NCI-H1092 treated with DMSO at 0.1 percent for 48 hours (cell line): Measurements from ENCODE around the gene ATG10.
A peak's percentile ranks its signal among the peaks of the same experiment; 100 is the strongest.
"Not testable (repeated sequence)": the region's sequence is repeated elsewhere in the genome, so short reads cannot be mapped to it uniquely, and the experiment has no call there.

Experiments used
- DNase-seq: peaks from one replicate; lab custom pipeline; 2025; lab: John Stamatoyannopoulos, UW

ATG10 gene

DNA sequence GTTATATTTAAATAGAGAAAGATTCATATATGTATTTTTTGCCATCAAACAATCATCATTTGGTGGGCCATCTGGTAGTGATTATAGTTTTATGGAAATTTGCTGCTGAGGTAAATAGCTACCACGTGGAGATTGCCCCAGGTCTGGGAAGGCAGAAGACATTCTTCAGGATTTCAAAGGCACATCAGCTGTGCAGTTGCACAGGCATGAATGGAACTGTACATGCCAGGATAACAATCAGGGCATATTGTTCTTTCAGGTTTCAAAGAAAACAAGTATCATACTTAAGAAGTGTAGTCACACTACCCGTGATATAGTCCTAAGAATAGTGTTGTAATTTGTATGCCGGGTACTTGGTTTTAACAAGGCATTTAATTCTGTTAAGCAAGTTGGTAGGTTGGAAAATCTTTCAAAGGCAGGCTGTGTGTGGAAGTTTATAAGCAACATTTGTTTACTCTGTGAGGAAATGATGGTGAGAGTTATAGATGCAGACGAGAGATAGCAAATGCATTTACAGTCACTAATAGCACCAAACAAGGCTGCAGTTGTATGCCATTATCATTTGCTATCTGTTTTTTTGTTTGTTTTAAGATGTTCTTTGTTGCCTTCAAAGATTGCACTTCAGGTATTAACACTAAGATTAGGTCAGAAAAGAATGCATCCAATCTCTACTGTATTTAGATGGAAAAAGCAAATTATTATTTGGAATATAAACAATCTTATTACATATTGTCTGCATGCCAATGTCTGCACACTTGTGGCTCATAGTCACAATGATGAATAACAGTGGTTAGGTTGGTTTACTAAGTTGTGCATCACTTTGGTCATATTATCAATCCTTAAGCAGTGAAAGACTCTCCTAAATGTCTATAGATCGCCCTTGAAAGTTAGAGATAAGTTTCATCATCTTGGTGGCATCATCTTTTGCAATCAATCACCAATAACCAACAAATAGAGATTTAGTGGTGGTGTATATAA, 251.1 kb downstream of the ATG10 start:
- no peak for DNase-seq

DNA sequence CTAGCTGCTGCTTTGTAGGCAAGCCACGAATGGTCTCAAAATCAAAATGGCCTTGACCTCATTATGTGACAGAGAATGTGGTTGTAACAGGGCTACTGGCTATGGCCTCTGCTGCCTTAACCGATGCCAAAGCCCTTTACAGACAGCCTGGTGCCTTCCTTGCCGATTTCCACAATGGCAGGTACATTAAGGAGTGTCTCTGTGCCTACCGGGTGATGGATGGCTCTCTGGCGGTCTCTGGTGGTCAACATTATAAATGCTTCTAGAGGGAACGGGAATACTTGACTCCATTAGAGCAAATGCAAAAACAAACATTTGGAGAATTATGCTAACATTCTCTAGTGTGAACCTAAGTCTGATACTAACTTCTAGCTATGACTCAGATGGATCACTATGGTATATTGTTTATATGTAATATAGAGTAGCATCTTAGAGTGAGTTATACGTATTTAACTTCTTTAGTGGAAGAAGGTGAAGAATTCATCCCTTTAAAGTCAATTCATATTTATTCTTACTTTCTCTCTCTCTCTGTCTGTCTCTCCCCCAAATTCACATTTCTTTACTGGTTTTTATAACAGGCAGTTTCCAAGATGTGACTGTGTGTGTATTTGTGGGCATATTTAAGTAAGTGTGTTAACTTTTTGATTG, 253.8 kb downstream of the ATG10 start:
- DNase-seq = peak; percentile 54

DNA sequence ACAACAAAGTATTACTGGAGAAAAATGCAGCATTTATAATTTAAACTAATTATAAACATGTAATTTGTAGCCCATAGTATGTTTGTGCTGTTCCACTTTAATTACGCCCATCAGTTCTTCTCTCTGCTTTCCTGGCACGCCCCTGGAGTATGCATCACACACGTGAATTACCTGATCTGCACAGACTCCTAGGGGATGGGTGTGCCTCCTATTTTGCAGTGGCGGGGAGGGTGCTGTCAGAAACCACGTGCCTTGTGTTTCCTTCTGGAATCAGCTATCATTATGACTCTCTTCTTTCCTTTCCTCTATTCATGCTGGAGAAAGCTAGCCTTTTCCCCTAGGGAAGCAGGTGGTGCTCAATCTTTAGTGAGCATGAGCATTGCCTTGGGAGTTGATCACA, 263.1 kb downstream of the ATG10 start:
- DNase-seq = no peak

DNA sequence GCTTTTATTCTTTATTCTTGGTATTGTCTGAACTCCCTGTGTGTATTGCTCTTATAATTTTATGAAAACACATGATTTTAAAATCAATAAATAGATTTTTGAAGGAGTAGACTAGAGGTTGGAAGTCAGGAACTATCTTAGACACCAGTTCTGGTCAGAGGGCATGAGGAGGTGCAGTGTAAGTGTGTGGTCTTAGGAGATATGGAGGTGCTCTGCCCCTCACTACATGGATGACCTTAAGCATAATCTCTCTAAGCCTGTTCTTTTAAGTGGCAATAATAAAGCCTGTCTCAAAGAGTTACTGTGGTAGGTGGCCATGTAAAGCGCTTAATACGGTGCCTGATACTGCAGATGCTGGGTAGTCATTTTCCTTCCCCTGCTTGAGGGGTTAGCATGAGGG, 272.3 kb downstream of the ATG10 start:
- DNase-seq = no peak

DNA sequence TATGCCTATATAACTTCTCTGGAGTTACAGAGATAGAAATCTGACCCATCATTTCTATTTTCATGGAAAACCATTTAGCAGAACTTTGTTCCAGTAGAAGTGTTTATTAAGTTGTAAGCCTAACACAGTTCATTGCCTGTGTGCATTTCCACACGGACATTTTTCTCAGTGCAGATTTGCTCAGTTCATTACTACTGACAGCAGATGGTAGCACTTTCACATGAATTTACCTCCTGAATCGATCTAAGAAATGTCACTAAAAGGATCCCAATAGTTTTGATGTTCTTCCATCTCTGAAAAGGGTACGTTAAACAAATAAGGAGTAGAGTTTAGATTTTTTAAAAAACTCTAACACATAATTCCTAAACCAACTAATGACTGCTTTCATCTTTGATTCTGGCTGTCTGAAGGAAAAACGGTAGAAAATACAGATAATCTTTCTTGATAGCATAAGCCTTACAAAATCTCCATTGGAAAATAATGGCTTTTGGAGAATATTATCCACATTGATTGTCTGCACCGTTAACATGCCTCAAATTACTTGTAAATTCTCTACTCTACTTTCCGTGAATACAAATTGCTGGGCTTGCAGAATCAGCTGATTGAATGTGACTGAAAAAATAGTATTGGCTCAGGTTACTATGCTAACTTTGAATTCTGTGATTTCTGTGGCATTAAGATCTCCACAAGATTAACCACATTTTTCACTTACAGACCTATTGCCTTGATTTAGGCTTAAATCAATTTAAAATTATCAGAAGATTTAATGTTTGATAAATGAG, 273.2 kb downstream of the ATG10 start:
- no peak for DNase-seq

DNA sequence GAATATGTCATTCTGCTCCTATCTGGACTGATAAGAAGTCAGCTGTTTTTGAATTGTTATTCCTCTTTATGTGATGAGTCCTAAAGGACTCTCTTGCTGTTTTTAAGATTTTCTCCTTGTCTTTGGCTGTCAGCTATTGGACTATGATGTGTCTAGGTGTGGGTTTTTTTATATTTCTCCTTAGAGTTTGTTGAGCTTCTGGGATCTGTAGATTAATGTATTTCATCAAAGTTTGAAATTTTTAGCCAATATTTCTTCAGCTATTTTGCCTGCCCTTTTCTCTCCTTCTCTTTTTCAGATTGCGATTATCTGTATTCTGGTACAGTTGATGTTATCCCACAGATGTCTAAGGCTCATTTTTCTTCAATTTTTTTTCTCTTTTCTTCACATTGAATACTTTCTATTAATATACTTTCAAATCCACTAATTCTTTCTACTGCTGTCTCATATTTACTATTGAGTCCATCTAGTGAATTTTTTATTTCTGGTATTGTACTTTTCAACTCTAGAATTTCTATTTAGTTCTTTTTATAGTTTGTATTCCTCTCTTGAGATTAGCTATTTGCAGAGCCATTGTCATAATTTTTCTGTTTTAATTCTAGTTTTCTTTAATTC, 275.2 kb downstream of the ATG10 start:
- DNase-seq = no peak

DNA sequence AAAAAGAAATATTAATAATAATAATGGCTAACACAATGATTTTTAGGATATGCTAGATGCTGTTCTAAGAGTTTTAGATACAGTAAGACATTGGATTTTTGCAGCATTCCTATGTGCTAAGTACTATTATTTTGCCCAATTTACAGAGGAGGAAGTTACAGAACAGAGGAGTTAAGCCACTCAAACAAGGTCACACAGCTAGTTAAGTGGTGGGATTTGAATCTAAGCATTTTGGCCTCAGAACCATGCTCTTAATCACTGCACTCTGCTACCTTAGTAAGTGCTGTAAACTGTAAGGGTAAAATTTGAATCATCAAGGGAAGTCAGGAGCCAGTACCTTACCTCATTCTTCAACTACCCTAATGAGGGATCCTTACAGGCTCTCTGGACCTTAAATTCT, 280.9 kb downstream of the ATG10 start:
- DNase-seq = no peak

DNA sequence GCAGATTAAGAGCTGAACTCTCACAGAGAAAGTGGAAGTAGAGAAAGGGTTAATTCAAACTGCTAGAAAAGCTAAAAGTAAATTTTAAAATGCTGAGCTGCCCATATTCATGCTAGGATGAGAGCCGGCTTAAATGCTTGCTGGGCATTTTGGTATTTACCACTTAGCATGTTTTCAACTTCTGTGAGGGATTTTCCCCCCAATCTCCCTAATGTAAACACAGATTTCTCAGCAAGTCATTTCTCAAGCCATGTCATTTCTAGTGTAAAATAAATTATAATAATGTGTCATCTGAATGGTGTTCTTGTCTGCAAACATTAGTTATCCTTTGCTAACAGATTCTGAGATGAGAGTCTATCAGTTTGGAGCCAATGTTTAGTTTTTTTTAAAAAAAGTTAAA, 284.0 kb downstream of the ATG10 start:
- no peak for DNase-seq

DNA sequence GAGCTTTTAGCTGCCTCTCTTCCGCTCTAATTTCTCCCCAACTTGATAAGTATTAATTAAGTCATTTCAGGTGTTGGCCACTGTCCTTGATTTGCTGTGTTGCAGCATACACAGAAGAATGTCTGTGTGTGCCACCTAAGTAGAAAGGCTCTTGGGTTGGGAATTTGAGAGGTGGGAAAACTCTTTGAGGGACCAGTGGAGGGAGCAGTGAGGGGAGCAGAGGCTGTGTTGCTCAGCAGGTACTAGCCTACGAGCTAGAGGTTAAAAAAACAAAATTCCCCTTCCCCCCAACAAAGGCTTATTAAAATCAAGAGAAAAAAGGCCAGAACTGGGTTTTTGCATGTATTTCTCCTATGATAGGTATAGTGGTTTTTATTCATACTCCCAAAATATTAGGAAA, 285.4 kb downstream of the ATG10 start:
- DNase-seq = no peak

DNA sequence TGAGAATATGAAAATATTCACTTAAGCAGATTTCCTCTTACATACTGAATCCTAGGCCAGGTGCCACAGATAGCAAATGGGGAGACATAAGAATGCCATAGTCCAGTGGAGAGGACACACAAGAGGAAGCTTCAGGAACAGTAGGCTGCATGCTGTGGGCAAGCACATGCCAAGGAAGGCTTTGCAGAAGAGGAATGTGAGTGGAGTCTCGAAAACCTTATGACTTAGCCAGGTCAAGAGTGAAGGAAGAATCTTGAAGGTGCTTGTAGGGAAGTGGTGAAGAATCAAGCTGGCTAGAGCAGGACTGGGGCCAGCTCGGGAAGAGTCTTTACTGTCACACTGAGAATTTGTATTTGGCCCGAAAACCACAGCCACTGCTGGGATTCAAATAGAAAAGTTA, 285.9 kb downstream of the ATG10 start:
- DNase-seq = no peak

DNA sequence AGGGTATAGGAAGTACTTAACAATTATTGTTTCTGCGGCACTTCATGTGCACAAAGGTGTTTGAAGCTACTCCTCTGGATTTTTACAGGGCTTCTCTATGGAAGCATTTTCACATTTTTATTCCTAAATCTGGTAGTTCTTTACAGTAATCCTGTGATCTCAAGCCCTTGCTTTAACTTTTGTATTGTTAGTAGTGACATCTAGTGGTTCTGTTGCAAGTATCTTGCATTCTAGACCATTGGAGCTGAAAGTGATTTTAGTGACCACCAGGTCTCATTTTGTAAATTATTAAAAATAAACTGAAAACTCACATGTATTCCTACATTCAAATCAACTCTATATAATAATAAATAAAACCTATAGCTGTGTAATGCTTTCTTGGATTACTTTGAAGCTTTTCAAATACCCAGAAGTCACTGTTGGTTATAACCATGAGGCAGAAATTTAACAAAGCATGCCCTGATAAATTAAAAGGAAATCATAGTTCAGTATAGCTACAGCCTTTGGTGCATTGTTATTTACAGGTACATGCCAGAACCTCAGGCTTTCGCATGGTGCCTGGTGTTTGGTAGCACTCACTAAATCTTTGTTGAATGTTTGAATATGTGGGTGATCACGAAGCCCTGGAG, 287.5 kb downstream of the ATG10 start:
- peak; percentile 12 for DNase-seq

DNA sequence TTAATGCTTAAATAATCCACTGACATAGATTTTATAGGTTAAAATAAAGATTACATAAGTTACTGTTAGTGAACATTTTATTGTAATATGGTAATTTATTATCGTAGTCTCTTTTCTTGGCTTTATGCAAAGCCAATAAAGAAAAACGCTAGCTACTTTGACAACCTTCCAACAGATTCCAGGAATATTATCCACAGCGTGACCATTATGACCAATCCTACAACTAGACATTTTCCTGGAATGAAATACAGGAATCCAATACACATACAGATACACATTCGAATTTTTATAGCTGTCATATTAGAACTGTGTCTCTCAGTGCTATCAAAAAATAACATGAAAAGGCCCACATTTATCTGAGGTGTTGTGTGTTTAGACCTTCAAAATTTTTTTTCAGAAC, 293.2 kb downstream of the ATG10 start:
- DNase-seq = no peak

DNA sequence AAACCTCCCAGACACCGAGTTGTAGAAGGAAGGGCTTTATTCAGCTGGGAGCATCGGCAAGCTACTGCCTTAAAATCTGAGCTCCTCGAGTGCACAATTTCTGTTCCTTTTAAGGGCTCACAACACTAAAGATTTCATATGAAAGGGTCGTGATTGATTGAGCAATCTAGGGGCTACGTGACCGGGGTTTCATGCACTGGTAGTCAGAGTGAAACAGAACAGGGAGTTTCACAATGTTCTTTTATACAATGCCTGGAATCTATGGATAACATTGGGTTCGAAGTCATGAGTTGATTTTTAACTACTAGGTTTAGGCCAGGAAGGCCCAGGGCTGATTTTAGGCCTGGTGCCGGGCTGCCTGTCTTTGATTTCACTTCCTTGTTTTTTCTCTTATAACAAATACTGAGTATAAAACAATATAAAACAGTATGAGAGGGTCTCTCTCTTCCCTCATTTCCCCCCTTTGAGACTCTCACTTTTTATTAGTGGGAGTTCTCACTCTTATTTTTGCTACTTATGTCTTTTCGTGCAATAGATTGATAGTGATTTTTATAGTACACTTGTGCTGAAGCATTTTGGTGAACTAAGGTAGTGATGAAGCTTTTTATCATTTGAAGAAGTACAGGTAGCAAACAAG, 295.6 kb downstream of the ATG10 start:
- not testable (repeated sequence) for DNase-seq

DNA sequence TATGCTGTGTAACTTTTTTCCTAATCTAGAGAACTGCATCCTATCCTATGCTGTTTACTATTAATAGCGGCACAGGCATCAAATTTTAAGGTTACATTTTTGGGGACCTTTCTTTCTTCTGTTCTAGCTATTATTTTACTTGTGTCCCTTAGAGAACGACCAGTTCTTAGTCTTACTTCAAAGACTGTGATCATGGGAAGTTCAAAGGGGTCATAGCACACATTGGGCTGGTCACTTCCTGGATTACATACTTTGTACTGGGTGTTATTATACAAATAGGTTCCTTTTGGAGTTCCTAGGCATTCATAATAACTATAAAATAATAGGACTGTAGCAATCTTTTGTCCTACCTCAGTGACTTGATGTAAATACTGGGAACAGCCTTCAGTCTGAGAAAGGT, 297.5 kb downstream of the ATG10 start:
- DNase-seq = not testable (repeated sequence)

DNA sequence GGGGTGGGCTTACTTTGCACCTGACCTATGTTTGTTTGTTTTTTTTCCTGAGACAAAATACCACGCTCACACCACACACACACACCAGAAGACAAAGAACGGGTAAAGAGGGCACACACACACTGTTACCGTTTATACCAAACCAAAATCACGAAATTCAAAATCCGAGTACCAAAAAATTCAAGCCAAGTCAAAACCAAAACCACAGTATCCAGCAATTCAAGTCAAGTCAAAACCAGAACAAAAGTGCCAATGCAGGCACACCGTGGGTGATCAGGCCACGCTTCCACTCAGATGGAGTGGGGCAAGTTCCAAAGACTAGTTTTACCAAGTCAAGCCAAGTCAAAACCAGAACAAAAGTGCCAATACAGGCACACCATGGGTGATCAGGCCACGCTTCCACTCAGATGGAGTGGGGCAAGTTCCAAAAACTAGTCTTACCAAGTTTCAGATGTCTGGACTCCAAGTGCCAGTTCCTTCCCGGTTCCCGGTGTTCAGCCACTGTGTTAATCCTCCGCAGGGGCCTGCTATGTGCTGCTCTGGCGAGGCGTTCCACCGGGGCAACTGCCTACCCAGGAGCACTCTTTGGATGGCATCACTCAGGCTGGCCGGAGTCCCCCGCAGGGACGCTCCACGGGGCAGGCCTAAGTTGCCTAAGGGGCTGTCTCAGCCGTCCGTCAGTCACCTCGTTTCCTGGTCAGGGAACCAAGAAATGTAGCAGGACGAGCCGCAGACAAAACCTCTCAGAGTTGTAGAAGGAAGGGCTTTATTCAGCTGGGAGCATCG, 300.9 kb downstream of the ATG10 start:
- DNase-seq = not testable (repeated sequence)

DNA sequence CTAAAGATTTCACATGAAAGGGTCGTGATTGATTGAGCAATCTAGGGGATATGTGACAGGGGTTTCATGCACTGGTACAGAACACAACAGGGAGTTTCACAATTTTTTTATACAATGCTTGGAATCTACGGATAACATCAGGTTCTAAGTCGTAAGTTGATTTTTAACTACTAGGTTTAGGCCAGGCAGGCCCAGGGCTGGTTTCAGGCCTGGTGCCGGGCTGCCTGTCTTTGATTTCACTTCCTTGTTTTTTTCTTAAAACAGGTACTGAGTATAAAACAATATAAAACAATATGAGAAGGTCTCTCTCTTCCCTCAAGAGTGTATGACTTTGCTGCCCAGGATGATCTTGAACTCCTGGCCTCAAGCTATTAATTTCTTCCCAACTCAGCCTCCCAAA, 301.6 kb downstream of the ATG10 start:
- not testable (repeated sequence) for DNase-seq

DNA sequence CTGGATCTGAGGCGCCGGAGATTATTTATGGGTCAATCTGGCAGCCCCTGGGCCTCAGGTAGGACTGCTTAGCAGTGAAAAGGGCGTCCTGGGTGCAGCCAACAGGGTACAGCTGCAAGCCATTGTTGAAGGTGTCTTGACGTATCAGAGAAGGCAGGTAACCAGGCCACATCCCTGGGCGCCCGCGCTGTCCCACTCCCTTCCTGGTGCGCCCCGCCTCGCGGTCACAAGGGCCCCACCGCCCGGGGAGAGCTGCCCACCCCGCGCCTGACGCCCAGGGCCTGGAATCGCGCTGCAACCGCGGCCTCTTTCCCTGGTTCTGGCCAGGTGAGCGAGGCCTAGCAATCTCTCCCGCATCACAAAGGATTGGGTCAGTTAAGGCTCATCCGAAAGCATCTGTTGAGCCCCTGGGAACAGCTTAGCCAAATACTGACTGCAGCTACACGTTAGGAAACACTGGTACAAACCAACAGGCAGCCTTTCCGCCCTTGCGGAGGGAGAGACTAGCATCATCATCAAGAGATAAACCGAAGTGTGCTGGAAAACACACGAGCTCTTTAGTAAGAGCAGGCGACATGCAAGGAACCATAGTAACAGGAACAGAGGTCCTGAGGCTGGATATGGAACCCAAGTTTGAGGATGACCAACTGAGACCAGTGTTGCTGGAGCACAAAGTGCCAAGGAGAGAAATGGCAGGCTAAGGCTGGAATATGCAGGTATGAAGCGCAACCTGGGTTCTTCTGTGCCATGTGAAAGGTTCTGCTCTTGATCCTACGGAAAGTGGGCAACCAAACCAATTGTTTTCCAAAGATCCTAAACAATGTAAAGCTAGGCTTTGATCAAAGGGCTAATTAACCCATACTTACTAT, 302.8 kb downstream of the ATG10 start:
- DNase-seq = no peak

DNA sequence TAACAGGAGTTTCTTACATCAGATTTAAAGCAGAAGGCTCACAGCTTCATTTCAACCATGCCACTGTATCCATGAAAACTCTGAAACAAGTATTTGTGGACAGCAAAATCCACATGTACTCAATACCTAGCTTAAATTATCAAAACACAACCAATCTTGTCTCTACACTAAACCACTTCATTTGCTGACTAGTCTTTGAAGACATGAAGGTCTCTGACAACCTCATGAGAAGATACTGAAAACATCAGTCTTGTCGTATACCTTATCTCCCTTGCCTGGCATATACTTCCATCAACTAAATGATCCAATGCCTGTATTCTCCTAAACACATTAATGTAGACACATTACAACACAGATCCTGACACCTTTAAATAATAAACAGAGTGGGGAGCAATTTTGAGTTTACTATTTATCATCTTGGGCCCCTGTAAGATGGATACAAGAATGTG, 303.4 kb downstream of the ATG10 start:
- DNase-seq = no peak
